HG03175 (cell line): ENCODE data around the gene INPP5B.

Experiments
- ATAC-seq: cut with Tn5 transposase; IDR thresholded peaks from one replicate; pipeline ENCODE4 v1.9.1; 2021; ENCODE audit warnings: mild to moderate bottlenecking, moderate library complexity; ENCODE audit not compliant: unreplicated experiment

INPP5B gene

DNA sequence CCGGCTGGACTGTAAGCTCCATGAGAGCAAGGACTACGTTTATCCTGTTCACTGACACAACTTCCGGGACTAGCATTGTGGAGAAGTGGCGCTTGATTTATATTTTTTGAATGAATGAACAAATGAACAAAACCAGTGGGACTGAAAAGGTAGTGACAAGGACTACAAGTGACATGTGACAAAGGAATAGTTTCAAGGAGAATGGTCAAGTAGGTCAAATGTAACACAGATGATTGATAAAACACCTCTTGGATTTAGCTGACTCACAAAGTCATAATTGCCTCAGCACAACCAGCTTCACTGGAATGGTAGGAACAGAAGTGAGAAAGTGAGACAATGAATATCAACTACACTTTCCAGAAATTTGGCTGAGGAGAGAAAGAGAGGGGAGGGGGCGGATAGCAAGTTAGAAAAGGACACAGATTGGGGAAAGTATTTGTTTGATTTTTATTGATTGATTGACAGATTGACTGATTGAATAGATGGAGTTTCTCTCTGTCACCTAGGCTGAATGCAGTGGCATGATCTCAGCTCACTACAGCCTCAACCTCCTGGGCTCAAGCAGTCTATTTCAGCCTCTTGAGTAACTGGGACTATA is 101.7 kb downstream of the INPP5B start:
- no peak for ATAC-seq

DNA sequence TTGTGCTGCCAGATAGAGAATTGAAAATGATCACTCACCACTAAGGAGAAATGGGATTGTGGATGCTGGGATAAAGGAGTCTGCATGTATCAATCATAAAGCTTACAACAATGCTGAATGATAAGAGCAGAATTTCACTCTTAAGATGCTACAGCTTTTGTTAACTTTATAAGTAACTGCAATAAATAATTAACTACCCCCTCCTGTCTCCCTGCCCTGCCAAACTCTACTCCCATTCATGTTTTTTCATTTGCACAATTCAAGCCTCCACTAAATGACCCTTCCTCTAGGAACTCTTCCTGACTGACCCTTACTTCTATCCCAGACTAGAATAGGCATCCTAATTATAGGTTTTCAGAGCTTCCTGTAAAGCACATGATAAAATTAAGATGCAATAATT is 102.3 kb downstream of the INPP5B start:
- no peak for ATAC-seq

DNA sequence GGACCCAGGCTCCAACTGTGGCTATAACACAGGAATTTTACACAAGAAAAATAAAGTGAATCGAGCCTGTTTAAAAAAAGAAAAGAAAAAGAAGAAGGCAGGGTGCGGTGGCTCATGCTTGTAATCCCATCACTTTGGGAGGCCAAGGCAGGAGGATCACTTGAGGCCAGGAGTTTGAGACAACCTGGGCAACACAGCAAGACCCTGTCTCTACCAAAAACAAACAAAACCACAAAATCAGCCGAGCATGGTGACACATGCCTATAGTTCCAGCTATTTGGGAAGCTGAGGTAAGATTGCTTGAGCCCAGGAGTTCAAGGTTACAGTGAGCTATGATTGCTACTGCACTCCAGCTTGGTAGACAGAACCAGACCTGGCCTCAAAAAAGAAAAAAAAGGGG is 105.2 kb downstream of the INPP5B start:
- no peak for ATAC-seq

DNA sequence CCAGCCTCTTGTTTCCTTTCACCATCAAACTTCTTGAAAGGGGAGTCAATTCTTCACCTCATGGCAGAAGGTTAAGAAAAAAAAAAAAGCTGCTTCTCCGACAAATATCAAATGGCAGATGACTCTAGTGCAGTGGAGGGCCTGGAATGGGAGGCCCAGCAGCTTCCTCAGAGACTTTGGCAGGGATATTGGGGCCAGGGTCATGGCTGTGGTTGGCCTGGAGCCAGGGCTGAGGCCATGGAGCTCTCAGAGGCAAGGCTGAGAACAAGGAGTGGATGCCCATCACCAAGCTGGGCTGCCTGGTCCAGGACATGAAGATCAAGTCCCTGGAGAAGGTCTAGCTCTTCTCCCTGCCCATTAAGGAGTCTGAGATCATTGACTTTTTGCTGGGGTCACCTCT is 106.1 kb downstream of the INPP5B start:
- ATAC-seq = no peak

DNA sequence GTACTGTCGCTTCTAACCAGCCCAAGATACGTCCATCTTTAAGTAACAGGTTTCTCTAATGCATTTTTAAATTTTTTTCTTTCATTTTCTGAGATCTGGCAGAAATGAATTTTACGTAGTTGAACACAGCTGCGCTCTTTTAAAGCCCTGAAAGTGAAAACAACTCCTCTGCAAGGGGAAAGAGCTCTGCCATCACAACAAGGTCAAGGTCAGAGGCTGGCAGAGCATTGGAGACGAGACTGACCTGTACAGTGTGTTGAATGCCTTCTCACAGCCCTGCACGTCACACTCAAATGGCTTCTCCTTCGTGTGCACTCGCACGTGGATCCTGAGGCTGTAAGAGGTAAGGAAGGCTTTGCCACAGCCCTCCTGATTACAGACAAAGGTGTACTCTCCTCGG is 107.2 kb downstream of the INPP5B start:
- no peak for ATAC-seq

DNA sequence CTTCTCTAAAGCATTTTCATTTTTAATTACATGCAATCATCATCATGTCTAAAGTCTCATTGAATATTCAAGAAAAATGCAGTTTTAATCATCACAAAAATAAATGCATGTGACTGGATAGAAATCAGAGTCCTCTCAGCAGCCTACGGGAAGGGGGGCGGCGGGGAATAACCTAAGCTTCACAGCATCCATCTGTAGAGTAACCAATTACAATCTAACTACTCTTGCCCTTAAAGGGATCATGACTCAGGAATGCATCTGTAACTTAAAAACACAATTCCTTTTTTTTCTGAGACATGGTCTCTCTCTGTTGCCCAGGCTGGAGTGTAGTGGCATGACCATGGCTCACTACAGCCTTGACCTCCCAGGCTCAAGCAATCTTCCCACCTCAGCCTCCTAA is 110.1 kb downstream of the INPP5B start:
- no peak for ATAC-seq

DNA sequence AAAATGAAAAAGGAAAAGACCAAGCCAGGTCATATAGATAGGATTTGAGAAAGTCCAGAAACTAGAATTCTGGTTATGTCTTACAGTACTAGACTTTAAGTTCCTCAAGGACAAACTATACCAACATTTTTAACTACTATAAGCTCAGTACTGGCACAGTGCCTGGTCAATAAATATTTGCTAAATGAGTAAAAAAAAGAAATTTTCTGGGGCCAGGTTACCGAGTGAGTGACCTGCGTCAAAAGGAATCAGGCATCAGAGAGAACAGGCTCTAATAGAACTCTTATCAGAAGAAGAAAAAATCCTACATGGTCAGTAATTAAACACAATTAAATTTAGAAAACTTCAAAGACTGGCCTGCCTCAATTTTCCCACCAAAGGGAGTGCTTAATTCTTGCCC is 115.0 kb downstream of the INPP5B start:
- ATAC-seq = no peak

DNA sequence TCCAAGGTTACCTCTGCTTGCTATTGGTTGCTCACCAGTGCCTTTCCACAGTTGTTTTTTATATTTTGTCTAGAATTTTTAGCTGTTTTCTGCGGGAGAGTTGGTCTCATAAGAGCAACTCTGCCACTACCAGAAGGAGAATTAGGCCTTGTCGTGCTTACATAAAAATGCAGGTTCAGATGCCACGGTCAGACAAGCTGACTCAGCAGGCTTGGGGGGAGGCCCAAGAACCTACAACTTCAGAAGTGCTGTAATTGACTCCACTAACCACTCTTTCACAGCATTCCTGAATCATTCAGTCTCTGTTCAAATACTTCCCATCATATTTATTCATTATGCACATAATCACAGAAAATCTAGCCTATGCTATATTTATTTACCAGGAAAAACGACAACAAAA is 115.7 kb downstream of the INPP5B start:
- no peak for ATAC-seq

DNA sequence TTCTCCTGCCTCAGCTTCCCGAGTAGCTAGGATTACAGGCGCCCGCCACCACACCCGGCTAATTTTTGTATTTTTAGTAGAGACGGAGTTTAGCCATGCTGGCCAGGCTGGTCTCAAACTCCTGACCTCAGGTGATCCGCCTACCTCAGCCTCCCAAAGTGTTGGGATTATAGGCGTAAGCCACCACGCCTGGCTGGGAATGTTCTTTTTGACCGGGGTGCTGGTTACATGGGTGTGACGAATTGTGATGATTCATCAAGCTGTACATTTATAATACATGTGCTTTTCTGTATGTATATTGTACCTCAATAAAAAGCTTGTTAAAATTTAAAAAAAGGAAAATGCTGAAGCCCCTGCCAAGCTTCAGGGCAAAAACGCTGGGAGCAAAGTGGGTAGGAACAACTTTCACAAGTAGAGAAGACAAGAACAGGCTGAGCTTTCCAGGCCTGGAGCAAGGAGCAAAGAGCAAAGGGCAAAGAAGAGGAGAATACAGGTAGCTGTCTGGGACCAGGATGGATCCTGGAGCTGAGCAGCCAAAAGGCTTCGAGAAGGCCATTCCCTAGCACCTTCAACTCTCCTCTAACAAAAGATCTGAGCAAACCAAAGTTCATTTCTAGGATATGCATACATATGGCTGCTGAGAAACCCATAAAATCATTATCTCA is 118.3 kb downstream of the INPP5B start:
- no peak for ATAC-seq

DNA sequence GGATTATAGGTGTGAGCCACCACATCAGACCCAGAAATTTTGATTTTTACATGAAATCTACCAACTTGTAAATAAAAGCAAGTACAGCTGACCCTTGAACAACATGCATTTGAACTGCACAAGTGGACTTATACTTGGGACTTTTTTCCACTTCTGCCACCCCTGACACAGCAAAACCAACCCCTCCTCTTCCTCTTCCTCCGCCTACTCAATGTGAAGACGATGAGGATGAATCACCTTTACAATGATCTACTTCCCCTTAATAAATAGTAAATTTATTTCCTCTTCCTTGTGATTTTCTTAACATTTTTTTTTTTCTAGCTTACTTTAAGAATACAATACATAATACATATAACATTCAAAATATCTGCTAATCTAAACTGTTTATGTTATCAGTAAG is 121.3 kb downstream of the INPP5B start:
- ATAC-seq = no peak

DNA sequence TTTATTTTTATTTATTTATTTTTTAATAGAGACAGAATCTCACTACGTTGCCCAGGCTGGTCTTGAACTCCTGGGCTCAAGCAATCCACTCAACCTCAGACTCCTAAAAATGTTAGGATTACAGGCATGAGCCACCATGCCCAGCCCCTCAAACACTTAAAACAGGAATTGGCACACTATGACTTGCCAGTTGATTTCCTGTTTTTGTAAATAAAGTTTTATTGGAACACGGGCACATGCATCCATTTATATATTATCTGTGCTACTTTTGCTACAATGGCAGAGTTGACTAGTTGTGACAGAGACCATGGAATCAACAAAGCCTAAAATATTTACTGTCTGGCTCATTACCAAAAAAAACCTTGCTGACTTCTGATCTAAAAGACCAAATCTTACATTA is 122.9 kb downstream of the INPP5B start:
- ATAC-seq = no peak

DNA sequence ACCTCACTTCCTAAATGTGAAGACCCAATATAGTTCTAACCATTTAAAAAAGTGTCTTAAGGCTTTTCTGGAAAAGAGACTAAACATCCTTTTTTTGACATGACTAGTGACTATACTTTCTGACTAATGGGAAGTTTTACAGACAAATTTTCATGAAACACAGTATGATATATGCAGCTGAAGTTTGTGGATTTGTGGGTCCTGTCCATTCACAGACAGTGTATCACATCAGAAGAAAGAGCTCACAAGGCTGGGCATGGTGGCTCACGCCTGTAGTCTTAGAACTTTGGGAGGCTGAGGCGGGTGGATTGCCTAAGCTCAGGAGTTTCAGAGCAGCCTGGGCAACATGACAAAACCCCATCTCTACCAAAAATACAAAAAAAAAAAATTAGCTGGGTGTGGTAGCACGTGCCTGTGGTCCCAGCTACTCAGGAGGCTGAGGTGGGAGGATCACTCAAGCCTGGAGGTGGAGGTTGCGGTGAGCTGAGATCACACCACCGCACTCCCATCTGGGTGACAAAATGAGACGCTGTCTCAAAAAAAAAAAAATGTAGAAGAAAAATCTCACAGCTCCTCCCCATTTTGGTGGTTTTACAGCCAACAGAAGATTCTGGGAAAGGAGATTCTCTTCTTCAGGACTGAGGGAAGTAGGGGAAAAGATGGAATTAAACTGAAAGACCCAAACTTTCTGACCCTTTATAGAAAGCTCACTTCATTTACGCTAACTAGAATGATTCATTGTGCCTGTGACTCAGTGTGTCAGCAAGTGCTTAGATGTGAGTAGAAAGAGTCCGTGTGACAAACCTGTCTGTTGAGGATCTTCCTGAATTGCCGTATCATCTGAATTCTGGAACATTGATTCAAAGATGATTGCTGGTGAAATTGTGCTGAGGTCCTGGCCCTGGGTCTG is 123.7 kb downstream of the INPP5B start:
- ATAC-seq = no peak

DNA sequence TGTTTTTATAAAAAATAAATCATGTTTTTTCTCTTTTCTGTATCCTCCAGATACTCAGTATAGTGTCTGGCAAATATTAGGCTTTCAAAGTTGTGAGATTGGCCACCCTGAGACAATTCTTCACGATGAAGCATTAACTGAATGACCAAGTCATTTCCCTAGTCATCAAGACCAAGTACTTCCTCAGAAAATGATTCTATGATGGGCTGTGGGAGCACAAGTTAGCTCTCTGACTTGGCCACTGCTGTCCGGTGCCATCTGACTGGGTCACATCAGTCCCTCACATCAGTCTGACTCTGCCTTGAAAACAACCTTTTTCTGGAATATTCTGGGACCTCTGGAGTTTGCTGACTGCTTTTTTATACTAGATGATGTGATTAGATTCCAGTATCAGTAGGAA is 125.4 kb downstream of the INPP5B start:
- no peak for ATAC-seq

DNA sequence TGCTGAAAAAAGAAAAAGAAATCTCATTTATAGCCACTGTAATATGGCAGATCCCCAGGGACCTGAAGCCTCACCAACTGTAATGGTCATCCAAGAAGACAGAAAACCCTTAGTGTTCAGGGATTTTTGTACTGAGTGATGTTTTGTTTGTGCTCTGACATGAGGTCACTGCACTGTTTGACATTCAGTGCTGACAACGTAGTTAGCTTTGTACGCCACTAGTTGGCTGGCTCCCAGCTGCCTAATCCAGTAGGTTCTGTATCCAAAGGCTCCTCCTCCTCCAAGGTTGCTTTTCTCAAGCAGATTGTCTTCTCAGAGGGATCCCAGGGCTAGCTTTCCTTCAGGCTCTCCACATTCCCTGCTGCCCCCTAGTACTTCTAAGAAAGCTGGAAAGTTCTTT is 129.4 kb downstream of the INPP5B start:
- ATAC-seq = no peak

DNA sequence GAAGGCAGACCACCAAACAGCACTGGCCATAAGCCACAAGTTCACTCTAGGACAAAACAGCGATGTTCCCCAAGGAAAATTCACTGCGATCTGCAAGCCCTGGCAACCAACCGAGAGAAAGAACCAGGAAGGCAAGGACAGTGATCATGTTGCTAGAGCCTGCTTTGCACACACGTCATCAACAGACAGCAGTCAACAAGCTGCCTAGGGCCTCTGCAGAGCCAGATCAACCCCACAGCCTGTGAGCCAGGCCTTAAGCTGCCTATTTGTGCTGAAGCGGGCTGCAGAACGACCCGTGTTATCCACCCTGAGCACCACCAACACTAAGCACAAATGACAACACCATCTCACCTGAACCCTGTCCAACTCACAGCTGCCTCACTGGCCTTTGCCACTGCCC is 132.6 kb downstream of the INPP5B start:
- no peak for ATAC-seq

DNA sequence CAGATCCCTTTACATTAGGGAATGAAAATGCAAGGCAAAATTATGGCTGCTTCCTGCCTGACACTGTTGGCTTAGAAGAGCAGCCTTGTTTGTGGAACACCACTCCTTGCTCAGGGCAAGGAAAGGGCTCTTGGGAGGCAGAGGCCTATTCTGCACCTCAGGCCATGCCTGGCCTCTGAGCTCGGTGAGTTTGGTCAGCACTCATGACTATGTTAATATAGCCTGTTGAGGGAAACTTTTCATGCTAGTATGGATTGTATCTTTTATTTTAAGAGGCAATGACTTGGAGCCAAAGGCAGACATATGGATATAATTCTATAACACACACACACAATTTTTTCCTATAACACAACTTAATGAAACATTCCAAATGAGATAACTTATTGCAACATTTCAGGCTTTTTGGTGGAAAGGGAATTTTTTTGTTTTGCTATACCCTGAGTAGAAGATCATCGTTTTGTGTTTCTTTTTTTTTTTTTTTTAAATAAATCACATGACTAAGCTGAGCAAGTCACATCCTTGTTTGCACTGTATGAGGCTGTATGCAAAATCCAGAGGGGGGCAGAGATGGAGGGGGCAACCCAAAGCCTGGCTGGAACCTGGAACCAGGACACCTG is 133.2 kb downstream of the INPP5B start:
- no peak for ATAC-seq

DNA sequence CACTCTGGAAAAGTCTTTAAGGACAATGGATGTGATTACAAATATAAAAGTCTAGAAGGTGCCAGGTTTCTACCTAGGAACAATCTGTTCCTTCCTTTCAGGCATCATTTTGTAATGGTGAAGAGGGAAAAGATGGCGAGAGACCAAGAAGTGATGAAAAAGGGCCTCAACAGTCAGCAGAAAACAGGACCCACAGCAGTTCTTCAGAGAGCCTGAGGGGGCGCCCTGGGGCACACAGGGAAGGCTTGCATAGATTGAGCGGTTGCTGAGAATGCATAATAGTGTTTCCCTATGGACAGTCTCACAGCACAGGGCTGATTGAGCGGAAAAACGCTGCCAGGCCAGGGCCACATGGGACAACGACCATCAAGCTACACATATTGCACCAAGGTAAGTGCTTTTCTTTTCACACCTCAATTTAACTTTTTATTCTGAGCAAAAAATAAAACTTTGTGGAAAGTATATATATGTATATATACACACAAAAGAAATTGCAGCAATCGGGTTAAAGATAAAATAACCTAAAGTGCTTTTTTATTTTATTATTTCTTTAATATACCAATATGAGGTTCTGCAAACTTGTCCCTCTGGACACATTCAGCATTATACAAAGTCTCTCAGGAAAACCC is 135.7 kb downstream of the INPP5B start:
- ATAC-seq = no peak
